ENCODE results near the gene EFEMP2.

Gene EFEMP2

GRCh38 chr11:65894034-65894591 is 21.5 kb upstream of the EFEMP2 start:
- peak overlapping the region; percentile 43 for H3K4me3 ChIP-seq (ENCODE audit: low read depth, low read length)
- no peak for TF ChIP-seq CTCF (IDR thresholded peaks at IDR 0.05; ENCODE audit: low read depth, low read length)

- TF ChIP-seq CTCF (IDR thresholded peaks at IDR 0.05; ENCODE audit: low read depth, low read length): no peak
- H3K4me3 ChIP-seq (ENCODE audit: low read depth, low read length): peak overlapping the region; percentile 60
Observed at GRCh38 chr11:65892661-65893317, 20.2 kb upstream of the EFEMP2 start.

- peak overlapping the region; percentile 60 for H3K4me3 ChIP-seq (ENCODE audit: low read depth, low read length)
Observed at GRCh38 chr11:65892137-65892540, 19.5 kb upstream of the EFEMP2 start.

- peak overlapping the region; percentile 60 for H3K4me3 ChIP-seq (ENCODE audit: low read depth, low read length)
- 0 out of 2 replicates have a peak, but pooled peaks have one; percentile 13 for TF ChIP-seq CTCF (IDR thresholded peaks at IDR 0.05; ENCODE audit: low read depth, low read length)
Observed at GRCh38 chr11:65891219-65892136, 18.9 kb upstream of the EFEMP2 start.

- peak within 1 kb of the TSS; percentile 78 for H3K4me3 ChIP-seq (ENCODE audit: low read depth, low read length)
- TF ChIP-seq CTCF (IDR thresholded peaks at IDR 0.05; ENCODE audit: low read depth, low read length): no peak
Observed at GRCh38 chr11:65890324-65891218, 18.0 kb upstream of the EFEMP2 start, which contains the start of gene CCDC85B. Gene CCDC85B (plus strand): TSS chr11:65890673. CDS start chr11:65890784, 111 bp downstream.

GRCh38 chr11:65888163-65888814 is 15.7 kb upstream of the EFEMP2 start, which contains the start of gene FIBP:
Gene FIBP (minus strand): TSS chr11:65888471. CDS start chr11:65888418, 53 bp downstream.
- peak within 1 kb of the TSS; percentile 78 for H3K4me3 ChIP-seq (ENCODE audit: low read depth, low read length)
- peak; percentile 78 for TF ChIP-seq CTCF (IDR thresholded peaks at IDR 0.05; ENCODE audit: low read depth, low read length)
